Endothelial cell of umbilical vein (primary cell): ENCODE measurements around the gene SLFN14. TPM values are rescaled to one million over a fixed set of nuclear protein-coding genes. Genes with fewer than 3 reads are reported as not detected.

ENCODE experiments used
- BruUV-seq: library from RNA; stranded (reverse); fragments of 400-500 nt; replicated peaks from 2 replicates; lab custom pipeline; 2021; lab: Mats Ljungman, UMichigan
- CTCF ChIA-PET: fragments of 300-600, 350-600 bp; sonication (Branson Sonifier 250); formaldehyde crosslinking; loops from one replicate; lab custom pipeline; 2021; ENCODE audit warnings: antibody characterized with exemption, inconsistent platforms; lab: Charles Lee
- POLR2A ChIA-PET: fragments of 300-600, 350-600 bp; sonication (Branson Sonifier 250); formaldehyde crosslinking; loops from one replicate; lab custom pipeline; 2021; ENCODE audit warnings: antibody characterized with exemption, inconsistent platforms; lab: Charles Lee
- DNase-seq: peaks from one replicate; pipeline ENCODE4 v3.0.0-alpha.2; 2011; ENCODE audit warnings: low read depth, low spot score
- FAIRE-seq: peaks from 2 replicates; lab custom pipeline; 2011; peaks lifted over from hg19 to GRCh38; lab: Jason Lieb, UNC
- H2AFZ ChIP-seq: 2 replicates; pipeline ENCODE4 v1.6.0; 2012; ENCODE audit warnings: low read depth, low read length, control low read depth, inconsistent platforms
- H3K27ac ChIP-seq: 2 replicates; pipeline ENCODE4 v1.5.1; 2011; ENCODE audit warnings: low read depth, mild to moderate bottlenecking, control low read depth, low read length, moderate library complexity; ENCODE audit not compliant: insufficient read depth
- H3K27me3 ChIP-seq, 2 experiments: 2 replicates each; pipeline versions ENCODE4 v1.6.0 to v1.6.1; 2011; ENCODE audit warnings: low read length in 2 of 2, mixed read lengths in 1 of 2; ENCODE audit not compliant: control insufficient read depth in 2 of 2, insufficient read depth in 2 of 2
- H3K36me3 ChIP-seq, 2 experiments: 2 replicates in 1 of 2; 3 replicates in 1 of 2; pipeline ENCODE4 v1.5.1; 2011; ENCODE audit warnings: low read length in 2 of 2, mild to moderate bottlenecking in 1 of 2, moderate library complexity in 1 of 2; ENCODE audit not compliant: control insufficient read depth in 2 of 2, insufficient read depth in 2 of 2; ENCODE audit errors: extremely low read depth in 1 of 2
- H3K4me1 ChIP-seq: 3 replicates; pipeline ENCODE4 v1.5.1; 2011; ENCODE audit warnings: mild to moderate bottlenecking, low read length; ENCODE audit not compliant: control insufficient read depth, insufficient read depth; ENCODE audit errors: extremely low read depth
- H3K4me2 ChIP-seq: 2 replicates; pipeline ENCODE4 v1.6.1; 2011; ENCODE audit warnings: low read length, control low read depth, mixed read lengths; ENCODE audit not compliant: insufficient read depth
- H3K4me3 ChIP-seq, 3 experiments: fragments of 200-600 bp in 1 of 3; sonication (generic), shearing (Covaris generic) in 1 of 3; replicated peaks in 1 of 3; 2 replicates each; pipeline ENCODE4 v1.5.1; 2011 to 2016; ENCODE audit warnings: control low read depth in 3 of 3, low read length in 3 of 3, mild to moderate bottlenecking in 2 of 3, inconsistent platforms in 1 of 3, low read depth in 1 of 3, moderate library complexity in 1 of 3; ENCODE audit not compliant: insufficient read depth in 1 of 3
- H3K79me2 ChIP-seq: 2 replicates; pipeline ENCODE4 v1.6.0; 2012; ENCODE audit warnings: low read length, inconsistent platforms; ENCODE audit not compliant: control insufficient read depth, insufficient read depth
- H3K9ac ChIP-seq: replicated peaks from 2 replicates; pipeline ENCODE3; 2011; ENCODE audit warnings: low read length, control low read depth; ENCODE audit not compliant: insufficient read depth; ENCODE audit errors: extremely low read depth
- H3K9me1 ChIP-seq: replicated peaks from 3 replicates; pipeline ENCODE4 v1.6.0; 2011; ENCODE audit warnings: mild to moderate bottlenecking, low read length; ENCODE audit not compliant: control insufficient read depth, insufficient read depth; ENCODE audit errors: extremely low read depth
- H3K9me3 ChIP-seq: replicated peaks from 2 replicates; pipeline ENCODE4 v1.5.1; 2012; ENCODE audit warnings: low read length, inconsistent platforms; ENCODE audit not compliant: control insufficient read depth, insufficient read depth
- H4K20me1 ChIP-seq: replicated peaks from 2 replicates; pipeline ENCODE3; 2011; ENCODE audit warnings: mild to moderate bottlenecking, low read length; ENCODE audit not compliant: control insufficient read depth, insufficient read depth; ENCODE audit errors: extremely low read depth
- CTCF ChIP-seq, 2 donors: IDR thresholded peaks; 1 replicate in 1 of 2; 2 replicates in 1 of 2; pipeline ENCODE4 v1.5.1; 2011; ENCODE audit warnings: low read length in 2 of 2, mild to moderate bottlenecking in 2 of 2, moderate library complexity in 2 of 2, control low read depth in 1 of 2, inconsistent platforms in 1 of 2, low read depth in 1 of 2; ENCODE audit not compliant: insufficient read depth in 1 of 2; ENCODE audit errors: extremely low read depth in 1 of 2
- EZH2 ChIP-seq: IDR thresholded peaks from 2 replicates; pipeline ENCODE4 v1.6.1; 2012; ENCODE audit warnings: borderline replicate concordance, low read depth, mild to moderate bottlenecking, moderate library complexity, low read length, inconsistent platforms; ENCODE audit not compliant: severe bottlenecking
- FOS ChIP-seq: IDR thresholded peaks from 2 replicates; pipeline ENCODE4 v1.6.1; 2011; ENCODE audit warnings: mild to moderate bottlenecking, low read length, moderate library complexity, borderline replicate concordance; ENCODE audit not compliant: insufficient read depth
- GATA2 ChIP-seq: IDR thresholded peaks from 2 replicates; pipeline ENCODE4 v1.7.0; 2011; ENCODE audit warnings: low read depth, mild to moderate bottlenecking, moderate library complexity, mixed read lengths, low read length; ENCODE audit not compliant: insufficient read length, insufficient read depth
- JUN ChIP-seq: IDR thresholded peaks from 2 replicates; pipeline ENCODE4 v1.6.1; 2011; ENCODE audit warnings: borderline replicate concordance, low read depth; ENCODE audit not compliant: insufficient read length, insufficient read depth
- MAX ChIP-seq: IDR thresholded peaks from 2 replicates; pipeline ENCODE4 v1.6.1; 2011; ENCODE audit not compliant: insufficient read depth, insufficient read length
- MYC ChIP-seq: IDR thresholded peaks from one replicate; pipeline ENCODE4 v1.6.1; 2011; ENCODE audit warnings: mild to moderate bottlenecking, low read depth, low read length
- POLR2A ChIP-seq: IDR thresholded peaks from 2 replicates; pipeline ENCODE4 v1.6.1; 2012; ENCODE audit warnings: low read depth, mild to moderate bottlenecking, control low read depth, low read length
- POLR2AphosphoS5 ChIP-seq: IDR thresholded peaks from 2 replicates; pipeline ENCODE4 v1.6.1; 2012; ENCODE audit warnings: low read depth, mild to moderate bottlenecking, control low read depth, low read length, moderate library complexity; ENCODE audit not compliant: insufficient read depth
- dilution Hi-C: fragments of 300-500 bp; cut with MboI; formaldehyde crosslinking; loops from one replicate; pipeline ENCODE4 v1.15.0; 2019; ENCODE audit warnings: low sequenced_read_pairs; ENCODE audit not compliant: extremely low pct_ligation_motif_present
- intact Hi-C: fragments of 100-400 bp; cut with micrococcal nuclease; formaldehyde crosslinking; loops from one replicate; pipeline ENCODE4 v1.10.0; 2022
- polyA plus RNA-seq, 4 experiments: library from polyadenylated mRNA; depleted of rRNA in 3 of 4; stranded (reverse) in 3 of 4; unstranded in 1 of 4; fragments of >200 nt; gene quantifications; 2 replicates each; pipeline versions ENCODE4 v1.2.1 to v1.2.3, GENCODE V29; 2011 to 2012; ENCODE audit warnings: missing spikeins in 1 of 4
- total RNA-seq: library from RNA; stranded (reverse); gene quantifications from 2 replicates; pipeline ENCODE4 v1.2.3, GENCODE V29; 2021

Gene SLFN14
- total and polyA plus RNA-seq, 2 donors (not counting 3 experiments of a cell fraction or from before 2014, with no cell fraction given): not detected

- no TSS peak for BruUV-seq
- Histone ChIP-seq H3K4me2 (no peak overlapping the region), H3K4me1 (no peaks in the 10 kb centered on the region), H3K27ac (no peak overlapping the region), H3K9me1 (no peaks in the 10 kb centered on the region), H3K9ac (no peak overlapping the region), H3K9me3 (no peaks in the 10 kb centered on the region), H4K20me1 (no peaks in the 10 kb centered on the region), H3K4me3 (no peak overlapping the region), H3K79me2 (no peaks in the 10 kb centered on the region), H2AFZ (no peak overlapping the region), H3K36me3 (no peaks in the 10 kb centered on the region), H3K27me3 (peaks cover 35 to 37% of the 10 kb centered on the region in 2 experiments)
- FAIRE-seq (no peak), DNase-seq (no peak)
- ChIA-PET POLR2A (no interaction called here), CTCF (interaction anchor here (2.6 kb wide), 1 partner anchor 14 kb away, joined by 16 read pairs; no protein-coding TSS in a partner anchor)
- dilution Hi-C loops: no loop called here
- intact Hi-C loops: no loop called here
- TF ChIP-seq GATA2 (no peak), CTCF (IDR thresholded peaks at IDR 0.05; ENCODE audit: extremely low read depth in 1 of 2, insufficient read depth in 1 of 2, low read depth in 1 of 2, low read length in 2 of 2) (no peak), FOS (no peak), EZH2 (no peak), MYC (no peak), JUN (no peak), MAX (no peak), POLR2AphosphoS5 (no peak), POLR2A (no peak)
Measured at GRCh38 chr17:35553310-35553709, 7.3 kb downstream of the SLFN14 start.
